HG02798 (cell line): ENCODE measurements around the gene HDGFL1.

Experiments used
- ATAC-seq: cut with Tn5 transposase; IDR thresholded peaks from one replicate; pipeline ENCODE4 v1.9.1; 2021; ENCODE audit warnings: mild to moderate bottlenecking; ENCODE audit not compliant: unreplicated experiment, poor library complexity

HDGFL1 gene

DNA sequence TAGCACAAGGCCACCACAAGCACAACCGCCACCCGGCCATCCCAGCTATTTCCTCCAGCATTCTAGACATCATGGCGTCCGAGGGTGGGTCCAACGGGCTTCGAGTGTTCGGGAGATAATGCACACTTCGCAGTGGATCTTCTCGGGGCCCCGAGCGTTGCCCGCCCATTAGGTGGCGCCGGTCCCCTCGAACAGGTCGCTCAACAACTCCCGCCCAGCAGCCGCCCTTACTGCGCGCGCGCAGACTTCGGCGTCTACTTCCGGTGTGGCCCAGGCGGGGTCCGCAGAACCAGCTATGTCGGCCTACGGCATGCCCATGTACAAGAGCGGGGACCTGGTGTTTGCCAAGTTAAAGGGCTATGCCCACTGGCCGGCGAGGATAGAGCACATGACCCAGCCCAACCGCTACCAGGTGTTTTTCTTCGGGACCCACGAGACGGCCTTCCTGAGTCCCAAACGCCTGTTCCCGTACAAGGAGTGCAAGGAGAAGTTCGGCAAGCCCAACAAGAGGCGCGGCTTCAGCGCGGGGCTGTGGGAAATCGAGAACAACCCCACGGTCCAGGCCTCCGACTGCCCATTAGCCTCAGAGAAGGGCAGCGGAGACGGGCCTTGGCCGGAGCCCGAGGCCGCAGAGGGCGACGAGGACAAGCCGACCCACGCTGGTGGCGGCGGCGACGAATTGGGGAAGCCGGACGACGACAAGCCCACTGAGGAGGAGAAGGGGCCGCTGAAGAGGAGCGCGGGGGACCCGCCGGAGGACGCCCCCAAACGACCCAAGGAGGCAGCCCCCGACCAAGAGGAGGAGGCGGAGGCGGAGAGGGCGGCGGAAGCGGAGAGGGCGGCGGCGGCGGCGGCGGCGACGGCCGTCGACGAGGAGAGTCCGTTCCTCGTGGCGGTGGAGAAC is at the start of gene HDGFL1:
HDGFL1 (plus strand) TSS at position 286 of the 904 bp plus-strand sequence; CDS start at position 296, 10 bp downstream.
- ATAC-seq: no peak

DNA sequence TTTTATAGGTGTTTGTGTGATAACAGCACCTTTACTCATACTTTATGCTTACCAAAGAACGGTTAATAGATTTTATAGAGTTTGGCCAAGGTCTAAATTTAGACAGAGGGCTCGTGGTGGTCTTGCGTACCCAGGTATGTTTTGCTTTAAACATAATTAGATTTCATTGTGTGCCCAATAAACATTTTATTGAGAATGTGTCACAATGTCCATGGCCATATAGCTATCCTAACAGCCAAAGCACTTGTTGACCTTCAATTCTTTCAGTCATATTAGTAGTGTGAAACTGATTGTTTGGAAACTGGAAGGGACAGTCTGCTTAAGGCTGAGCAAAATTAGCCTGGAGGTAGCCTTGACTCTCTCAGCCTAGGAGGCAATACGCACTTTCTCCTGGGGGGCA is 48.3 kb upstream of the HDGFL1 start:
- ATAC-seq: no peak

DNA sequence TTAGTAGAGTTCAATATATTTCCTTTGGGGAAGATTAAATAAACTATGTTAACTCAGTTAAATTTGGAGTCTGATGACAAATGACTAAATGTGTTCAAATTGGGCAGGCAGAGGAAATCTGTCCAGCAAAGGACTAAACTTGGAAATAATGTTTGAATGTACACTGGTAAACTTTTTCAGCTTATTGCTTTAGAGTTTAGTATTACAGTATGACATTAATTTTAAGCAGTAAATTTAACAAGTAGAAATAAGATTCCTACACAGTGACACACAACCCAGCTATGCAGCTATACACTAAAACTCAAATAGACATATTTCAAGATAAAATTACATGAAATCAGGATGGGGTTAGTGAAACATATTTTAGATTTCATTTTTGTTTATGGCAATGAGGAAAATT is 42.6 kb upstream of the HDGFL1 start:
- ATAC-seq: no peak

DNA sequence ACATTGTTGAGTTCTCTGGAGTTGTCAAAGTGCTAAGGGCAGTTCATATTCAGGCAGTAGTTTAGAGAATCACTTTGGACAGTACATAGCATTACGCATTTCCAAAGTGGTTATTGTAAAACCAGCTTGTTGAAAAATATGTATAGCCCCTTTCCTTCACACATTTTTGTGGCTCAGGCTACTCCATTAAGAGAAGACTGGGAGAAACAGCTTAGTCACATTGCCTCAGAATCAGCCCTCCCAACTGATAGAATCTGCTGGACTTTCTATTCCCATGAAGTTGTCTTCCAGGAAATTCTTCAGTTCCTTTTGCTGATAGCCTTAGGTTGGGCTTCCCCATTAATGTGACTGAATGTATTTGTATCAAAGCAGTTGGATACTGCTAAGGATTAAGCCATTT is 39.5 kb upstream of the HDGFL1 start:
- ATAC-seq: no peak

DNA sequence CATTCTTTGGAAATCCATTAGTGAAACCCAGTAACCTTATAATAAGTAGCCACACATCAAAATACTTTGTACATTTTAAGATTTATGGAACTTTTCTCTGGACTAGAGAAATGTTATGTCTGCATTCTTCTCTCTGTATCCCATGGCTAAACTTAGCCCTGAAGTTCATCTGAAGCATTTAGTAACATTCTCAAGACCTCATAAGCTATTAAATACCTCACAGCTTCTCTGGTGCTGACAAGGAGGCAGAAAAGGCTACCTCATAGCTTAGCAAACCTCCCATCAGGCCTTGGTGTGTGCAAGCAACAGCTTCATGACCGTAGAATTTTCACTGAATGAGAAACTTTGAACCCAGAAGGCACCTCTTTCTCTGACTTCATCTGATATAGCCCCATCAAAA is 38.9 kb upstream of the HDGFL1 start:
- no peak for ATAC-seq

DNA sequence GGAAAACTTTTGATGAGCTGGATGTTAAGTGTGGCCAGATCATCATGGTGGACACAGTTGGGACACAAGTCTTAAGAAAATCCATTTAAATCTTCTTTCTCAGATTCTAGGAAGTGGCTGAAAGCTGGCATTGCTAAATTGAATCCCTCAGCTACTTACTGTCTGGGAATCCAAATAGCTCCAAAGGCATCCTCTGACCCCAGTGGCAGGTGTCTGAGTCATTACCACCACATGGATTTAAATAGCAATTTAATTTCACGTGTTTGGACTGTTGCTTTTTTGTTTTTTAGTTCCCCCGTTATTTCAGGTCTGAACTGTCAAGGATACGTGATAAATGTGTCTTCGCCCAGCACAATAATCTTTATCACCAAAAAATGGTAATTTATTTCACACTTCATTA is 33.2 kb upstream of the HDGFL1 start:
- ATAC-seq: no peak

DNA sequence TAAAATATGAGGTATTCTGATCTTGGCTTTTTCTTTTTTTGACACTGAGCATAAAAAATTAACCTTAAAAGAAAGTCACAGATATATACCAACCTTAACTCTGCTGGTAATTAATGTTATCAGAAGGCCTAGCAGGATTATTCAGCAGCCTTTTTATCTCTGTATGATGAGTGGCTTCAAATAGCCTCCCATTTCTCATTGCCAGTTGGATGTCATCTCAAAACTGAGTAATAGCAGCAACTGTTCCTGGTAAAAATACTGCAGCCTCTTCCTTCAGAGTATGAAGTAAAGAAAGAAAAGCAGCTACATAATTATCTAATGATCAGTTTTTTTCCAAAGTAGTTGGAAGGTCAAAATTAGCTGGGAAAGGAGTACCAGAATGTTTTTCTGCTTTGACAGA is 24.9 kb upstream of the HDGFL1 start:
- no peak for ATAC-seq

DNA sequence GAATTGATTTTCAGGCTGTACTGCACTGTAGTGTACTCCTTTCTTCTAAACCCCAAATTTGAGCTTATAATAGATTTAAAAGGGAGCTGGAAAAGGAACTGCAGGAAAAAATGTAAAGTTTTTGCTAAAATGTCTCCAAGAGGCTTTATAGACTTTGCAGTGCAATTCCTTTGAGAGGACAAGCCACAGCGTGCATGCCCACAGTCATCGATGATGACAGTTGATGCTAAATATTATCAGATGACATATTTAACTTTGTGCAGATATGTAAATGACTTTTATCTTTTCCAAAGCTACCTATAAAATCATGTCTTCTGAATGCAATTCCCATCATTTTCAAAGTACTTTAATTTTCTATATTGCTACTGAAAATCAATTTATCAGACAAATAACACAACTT is 24.3 kb upstream of the HDGFL1 start:
- ATAC-seq: no peak

DNA sequence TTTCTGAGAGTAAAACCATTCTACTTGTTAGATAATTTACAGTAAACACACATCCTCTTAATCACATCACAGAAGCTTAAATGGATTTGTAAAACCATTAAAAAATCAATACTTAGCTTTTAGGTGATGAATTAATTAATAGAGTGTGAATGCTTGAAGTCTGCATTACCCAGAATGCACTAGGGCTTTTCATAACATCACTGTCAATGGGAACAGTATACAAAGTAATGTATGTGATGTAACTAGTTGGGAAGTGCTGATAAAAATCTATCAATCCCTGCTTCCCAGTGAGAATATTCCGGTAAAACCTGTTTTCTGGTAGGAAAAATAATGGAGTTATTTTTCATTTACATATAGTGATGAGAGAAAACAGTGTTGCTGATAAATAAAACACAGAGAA is 23.1 kb upstream of the HDGFL1 start:
- no peak for ATAC-seq

DNA sequence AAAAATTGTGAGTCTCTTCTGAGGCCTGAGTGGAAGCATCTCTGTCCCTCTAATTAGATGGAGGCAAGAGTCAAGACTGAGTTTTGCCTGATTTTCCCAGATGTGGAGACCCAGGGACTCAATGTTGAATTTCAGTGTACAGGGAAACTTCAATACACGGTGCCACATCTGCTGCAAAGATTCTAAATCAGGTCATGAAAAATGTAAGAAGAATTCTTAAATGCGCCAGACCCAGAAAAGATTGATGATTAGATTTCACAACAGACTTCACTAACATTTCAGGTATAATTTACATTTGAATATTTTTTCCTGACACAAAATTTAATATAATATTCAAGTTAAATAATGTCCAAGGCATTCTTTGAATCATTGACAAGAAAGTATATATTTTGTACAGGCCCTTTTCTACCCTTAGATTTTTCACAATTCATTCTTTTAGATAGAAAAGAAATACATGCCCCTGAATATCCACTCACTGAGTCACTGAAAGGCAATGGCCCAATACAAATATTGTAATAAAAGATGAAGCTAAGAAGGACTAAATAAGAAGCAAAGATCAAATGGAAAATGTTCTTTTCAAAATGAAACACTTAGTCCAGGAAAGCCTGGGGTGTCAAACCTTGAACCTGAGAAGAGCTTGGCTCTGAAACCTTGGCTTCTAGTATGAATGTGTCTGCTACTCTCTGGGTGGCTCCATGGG is 18.2 kb upstream of the HDGFL1 start:
- no peak for ATAC-seq

DNA sequence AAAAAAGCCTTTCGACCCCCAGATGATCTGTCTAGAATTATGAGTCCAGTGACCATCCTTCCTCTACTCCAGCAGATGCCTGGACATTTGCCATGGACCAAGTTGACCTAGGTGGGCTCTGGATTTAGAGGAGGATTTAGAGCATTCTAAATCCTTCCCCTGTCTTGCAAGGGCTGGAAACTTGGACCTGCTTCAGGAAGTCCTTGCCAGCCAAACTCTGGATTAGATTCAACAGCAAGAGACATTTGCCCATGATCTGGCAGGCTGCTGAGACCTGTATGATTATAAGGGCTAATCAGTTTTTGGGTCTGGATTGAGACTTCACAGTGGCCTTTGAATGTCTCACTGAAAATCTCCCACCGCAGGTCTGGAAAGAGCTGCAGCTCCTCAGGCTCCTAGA is 13.1 kb upstream of the HDGFL1 start:
- no peak for ATAC-seq

DNA sequence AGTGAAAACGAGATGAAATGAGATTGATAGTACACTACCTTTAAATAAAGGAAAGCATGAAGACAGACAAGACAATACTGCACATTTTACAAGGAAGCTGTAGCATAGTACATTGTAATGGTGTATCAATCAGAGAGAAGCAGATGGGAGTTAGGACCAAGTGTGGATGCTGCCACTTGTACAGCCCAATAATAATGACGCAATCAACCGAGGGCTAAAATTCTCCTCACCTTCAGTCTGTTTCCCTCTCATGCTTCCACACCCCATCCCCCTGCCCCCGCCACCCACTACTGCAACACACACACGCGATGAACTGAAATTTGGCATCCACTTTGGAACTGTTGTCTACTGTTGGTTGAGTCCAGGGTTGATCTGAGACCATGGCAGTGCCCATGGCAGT is 12.4 kb upstream of the HDGFL1 start:
- ATAC-seq: no peak

DNA sequence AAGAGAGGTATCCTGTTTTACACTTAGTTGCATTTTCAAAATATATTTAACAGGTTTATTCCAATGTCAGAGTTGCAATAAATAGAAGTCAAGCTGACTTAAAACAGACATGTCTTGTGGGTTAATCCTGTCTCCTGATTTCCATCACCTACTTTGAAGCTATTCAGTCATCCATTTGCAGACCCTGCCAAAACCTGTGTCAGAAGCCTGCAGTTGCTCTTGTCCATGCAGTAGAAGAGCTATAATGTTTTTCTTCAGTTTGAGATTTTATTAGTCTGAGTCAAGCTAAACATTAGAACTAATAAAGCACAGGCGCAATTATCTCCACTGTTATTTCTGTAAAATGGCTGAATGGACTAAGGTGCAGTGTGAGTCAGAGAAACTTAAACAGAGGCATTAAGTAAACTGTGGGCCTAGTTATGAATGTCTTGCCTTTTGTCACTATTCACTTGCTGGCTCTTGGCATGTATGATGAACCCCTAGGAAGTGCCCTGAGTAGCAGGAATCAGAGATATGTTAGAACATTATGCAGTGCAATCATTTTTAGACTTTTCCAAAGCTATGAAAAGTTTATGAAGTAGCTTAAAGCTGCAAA is 11.0 kb upstream of the HDGFL1 start:
- no peak for ATAC-seq

DNA sequence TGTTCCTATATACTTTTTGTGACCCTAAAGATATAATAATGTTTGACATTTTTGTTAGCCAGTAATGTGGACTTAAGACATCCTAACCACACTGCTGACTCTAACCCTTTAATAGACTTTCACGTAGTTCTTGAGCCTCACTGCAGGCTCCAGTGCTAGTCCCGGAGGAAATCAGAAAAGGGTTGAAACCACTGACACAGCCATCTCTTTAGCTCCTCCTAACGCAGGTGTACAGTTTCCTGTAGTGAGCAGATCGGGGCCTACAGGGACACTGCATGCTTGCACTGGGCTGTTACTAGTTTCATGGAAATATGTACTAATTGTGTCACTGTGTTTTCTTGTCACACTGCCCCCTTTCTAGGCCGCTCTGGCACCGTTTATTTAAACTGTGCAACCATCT is 512 bp upstream of the HDGFL1 start:
- ATAC-seq: no peak

DNA sequence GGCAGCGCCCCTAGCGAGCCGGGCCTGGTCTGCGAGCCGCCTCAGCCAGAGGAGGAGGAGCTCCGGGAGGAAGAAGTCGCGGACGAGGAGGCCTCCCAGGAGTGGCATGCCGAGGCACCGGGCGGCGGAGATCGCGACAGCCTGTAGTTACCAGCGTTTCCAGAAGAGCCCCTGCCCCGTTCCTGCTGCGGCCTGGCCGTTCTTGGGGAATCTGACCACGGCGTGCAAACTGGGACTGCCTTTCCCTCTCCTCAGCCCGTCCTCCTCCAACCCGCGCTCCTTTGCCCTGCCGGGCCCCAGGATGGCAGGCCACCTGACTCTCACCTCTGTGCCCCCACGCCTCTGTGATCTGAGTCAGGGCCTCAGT is 802 bp downstream of the HDGFL1 start:
- ATAC-seq: no peak

DNA sequence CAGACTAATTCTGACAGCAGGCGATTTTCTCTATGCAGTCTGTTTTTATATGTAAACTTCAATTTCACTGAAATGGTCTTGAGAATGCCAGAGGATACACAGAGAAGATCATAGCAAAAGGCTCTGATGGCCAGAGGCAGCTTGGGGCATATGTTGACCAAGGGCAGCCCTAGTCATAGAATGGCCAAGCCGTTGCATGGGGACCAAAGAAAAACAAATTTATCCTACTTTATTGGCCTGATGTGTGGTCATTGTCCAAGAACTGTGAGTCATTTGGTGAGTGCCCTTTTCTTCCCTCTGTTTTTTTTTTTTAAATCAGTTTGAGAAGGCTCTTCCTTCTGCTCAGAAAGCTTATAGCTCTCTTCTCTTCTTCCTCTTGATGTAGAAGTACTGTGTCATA is 5.8 kb downstream of the HDGFL1 start:
- no peak for ATAC-seq

DNA sequence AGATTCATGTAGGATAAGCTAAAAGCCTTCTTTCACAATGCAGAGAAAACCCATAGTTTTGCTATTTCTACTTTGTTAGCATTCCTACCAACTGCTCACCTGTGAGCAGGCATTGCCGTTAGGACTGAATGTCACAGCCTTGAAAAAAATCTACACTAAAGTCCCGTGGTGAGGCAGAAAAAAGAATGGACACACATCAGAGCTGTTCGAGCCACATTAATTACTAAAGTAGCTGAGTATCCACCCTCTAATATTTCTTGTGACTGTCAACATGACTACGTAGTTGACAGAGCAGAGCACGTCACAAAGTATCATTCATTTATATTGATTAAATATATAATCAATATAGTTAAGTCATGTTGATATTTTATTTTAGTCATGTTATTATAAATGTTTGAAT is 10.1 kb downstream of the HDGFL1 start:
- ATAC-seq: no peak

DNA sequence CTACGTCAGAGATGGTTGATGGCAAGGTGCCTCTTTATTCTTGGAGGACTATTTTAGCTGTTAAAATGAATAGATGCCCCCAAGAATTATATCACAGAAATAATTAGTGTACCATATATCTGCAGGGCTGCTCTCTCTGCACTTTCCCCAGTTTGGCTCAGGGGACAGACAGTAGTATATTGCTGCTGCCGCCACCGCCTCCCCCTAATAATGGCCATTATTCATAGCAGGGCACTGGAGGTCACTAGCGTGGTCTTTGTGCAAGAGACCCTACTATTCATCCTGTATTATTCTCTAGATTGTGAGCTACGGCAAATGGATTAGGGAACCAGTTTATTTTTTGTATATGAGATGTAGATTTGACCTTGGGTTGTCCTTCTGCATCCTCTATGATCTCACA is 11.0 kb downstream of the HDGFL1 start:
- ATAC-seq: no peak

DNA sequence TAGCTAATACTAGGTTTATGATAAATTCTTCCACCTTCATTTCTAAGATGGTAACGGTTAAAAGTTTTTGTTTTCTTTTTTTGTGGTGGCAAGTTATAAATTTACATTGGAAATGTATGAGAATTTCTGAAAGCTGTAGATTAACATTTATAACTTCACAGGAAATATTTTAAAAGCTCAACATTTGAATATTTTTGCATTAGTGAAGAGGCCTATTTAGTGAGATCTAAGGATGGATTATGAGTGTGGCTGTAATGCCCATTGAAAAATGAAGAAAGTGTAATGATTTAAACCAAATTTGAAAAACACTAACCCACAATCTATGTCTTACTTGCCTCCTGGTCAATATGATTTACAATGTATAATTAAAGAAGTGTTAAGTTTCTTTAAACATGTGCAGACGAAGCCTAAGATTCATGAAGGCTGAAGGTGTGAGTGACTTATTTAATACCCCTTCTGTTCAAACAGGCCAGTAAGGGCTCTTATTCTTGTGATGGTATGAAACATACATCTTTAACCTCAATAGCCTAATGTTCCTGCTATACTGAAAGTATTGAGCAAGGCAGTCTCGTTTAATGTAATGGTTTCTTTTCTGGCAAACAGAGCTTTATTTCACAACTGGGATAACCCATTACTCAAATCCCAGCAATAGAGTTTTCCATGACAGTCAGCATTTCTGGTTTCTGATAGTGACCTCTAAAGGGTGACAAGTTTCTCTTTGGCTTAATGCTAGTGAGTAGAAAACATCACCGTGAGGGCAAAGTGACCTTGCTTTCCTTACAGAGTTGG is 13.2 kb downstream of the HDGFL1 start:
- ATAC-seq: no peak

DNA sequence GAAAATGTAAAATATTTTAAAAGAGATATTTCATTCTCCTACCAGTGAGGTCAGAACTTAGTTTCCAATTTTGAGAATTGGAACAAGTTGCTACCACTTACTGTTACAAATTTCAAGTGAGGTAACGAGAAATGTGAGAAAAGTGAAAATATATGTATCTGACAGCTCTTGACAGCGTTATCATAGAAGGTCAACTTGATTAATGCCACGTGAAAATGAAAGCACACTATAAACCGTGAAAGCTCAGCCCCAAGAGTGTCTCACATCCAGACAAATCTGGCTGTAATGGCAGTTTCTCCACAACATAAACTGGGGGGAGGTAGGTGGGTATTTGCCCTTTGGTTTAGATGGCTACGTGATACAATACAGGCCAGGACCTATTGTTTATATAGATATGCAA is 13.9 kb downstream of the HDGFL1 start:
- no peak for ATAC-seq

DNA sequence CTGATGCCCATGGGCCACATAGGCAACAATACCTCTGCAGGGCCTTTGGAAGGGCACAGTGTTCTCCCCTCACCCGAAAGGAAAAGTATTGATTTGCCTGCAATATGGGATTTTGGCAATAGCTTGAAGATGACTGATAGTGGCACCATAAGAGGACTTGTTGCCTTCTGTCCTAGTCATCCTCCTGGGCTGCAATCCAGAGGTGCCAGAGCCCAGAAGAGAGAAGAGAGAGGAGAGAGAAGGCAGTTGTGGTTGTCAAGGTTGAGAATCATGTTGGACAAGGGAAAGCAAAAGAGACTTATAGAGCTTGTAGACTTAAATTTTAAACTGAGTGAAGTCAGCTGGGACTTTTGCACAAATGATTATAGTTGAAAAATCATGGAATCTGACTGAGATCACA is 14.6 kb downstream of the HDGFL1 start:
- ATAC-seq: no peak
